KBM-7 (cell line): ENCODE measurements around the gene TAX1BP3.

ENCODE experiments used
- DNase-seq: peaks from one replicate; pipeline ENCODE4 v3.0.0-alpha.2; 2015
- in situ Hi-C: fragments of 300-500 bp; cut with MboI; formaldehyde crosslinking; loops from 2 replicates; pipeline ENCODE4 v1.14.3; 2020; ENCODE audit warnings: low sequenced_read_pairs, low pct_unique_long_range_greater_than_20kb, mixed read lengths

TAX1BP3 gene

DNA sequence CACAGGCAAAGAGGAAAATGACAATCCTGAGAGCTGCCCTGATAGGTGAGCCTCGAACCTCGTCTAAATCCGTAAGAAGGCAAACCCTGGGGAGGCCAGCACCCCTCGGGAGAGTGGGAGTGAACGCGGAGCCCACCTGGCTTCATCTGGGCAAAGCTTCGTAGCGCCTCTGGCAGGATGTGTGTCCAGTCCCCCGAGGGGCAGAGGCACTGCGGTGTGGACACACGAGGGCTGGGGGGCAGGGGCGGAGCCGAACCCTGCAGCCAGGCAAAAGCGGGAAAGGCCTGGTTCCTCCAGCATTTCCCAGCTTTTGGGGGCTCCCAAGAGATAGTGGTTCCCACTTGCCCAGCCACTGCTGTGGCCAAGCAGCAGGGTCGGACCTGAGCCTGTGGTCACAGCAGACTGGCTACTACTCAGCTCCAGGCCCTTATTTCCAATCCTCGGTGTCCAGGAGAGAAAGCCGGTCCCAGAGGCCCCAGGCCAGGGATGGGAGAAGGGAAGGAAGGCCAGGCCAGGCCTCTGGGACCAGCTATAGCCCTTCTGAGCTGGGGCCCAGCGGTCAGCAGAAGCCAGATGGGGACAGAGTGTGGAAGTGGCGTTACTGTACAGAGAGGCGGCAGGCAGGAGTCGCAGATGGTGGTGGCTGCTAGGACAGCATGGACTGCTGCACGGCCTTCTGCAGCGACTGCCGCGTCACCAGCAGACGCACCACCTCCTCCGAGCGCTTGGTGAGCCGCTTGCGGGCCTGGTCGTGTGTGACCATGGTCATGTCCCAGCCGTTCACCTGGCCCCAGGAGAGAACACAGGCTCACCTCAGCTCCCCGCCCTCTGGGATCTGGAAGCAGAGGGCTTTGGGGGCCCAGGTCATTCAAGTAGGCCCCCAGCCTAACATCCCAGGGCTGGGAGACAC lies 5.0 kb downstream of the TAX1BP3 start:
- in situ Hi-C loops, result loop anchor here (25.0 kb wide), 1 partner anchor 626 kb away; no protein-coding TSS in a partner anchor

DNA sequence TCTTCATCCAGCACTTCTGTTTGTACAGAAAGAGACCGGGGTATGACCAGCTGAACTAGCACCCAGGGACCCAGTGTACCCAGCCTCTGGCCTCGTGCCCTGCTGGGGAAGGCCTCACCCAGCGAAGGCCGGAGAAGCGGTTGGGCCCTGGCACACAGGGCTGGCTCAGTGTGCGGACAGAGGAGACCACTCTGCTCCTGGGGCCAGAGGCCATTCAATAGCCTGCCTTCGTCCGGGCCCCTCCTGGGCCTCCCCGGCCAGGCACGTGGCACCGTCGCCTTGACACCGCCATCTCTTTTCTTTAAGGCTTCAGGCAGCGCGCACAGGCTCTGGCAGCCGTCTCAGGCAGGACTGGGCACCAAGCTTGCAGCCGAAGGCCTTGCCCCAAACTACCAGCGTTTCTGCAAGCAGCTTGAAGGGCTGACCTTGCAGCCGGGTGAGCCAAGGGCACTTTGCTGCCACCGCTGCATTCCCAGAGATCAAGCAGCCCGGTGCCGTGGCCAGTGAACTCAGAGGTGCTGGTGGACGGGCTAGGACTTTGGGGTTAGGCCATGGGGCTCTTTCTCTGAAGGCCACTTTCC lies 8.0 kb downstream of the TAX1BP3 start:
- in situ Hi-C loops, result loop anchor here (25.0 kb wide), 1 partner anchor 623 kb away; no protein-coding TSS in a partner anchor
- no peak for DNase-seq

More for the DNA sequence above, 5.0 kb downstream of the TAX1BP3 start:
- DNase-seq, result no peak

DNA sequence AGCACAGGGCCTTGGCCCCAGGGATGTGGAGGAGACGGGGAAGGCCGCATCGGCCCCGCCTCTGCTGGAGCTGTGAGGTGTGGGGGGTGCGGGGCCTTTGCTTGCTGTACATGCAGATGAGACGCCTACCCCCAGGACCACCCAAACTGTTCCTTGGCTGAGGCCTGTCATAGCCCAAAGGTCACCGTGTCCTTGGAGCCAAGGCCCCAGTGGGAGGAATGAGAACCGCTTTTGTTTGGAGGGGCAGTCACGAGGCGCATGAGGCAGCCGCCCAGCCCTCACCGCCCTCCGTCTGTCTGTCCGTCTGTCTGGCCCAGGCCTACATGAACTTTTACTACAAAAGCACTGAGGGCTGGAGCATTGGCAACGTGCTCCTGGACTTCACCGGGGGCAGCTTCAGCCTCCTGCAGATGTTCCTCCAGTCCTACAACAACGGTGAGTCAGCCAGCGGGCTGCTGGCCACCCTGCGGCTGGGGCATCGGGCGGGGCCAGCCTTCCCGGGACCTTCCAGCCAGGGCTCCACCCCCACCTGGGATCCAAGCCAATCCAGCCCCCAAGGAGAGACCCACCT lies 8.8 kb downstream of the TAX1BP3 start:
- DNase-seq, result no peak
- in situ Hi-C loops, result loop anchor here (25.0 kb wide), 1 partner anchor 622 kb away; no protein-coding TSS in a partner anchor

DNA sequence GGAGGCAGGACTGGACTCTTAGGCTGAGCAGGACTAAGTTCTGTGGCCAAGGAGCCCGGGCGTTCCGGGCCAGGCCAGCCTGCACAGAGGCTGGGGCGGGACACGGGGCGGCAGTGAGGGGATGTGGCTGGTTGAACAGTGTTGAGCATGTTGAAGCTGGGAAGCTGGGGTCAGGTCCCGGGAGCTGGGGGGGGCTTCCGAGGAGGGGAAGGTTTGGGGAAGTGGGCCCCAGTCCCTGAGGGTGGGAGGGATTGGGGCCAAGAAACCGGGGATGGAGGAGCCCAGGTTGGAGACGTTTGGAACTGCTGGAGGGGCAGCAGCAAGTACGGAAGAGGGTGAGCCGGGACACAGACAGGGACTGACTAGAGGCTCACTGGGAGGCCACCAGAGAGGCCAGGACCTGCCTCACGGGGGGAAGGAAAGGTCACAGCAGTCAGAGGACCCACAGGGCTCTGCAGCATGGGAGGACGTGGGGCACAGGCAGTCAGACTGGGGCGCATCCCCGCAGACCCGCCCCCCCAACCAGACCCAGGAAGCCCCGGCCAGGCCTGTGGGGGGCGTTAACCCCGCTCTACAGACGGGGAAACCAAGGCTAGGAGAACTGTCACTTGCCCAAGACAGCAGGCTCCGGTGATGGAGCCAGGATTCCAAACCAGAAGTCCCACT lies 9.5 kb downstream of the TAX1BP3 start:
- DNase-seq, result no peak
- in situ Hi-C loops, result loop anchor here (25.0 kb wide), 1 partner anchor 622 kb away; no protein-coding TSS in a partner anchor

DNA sequence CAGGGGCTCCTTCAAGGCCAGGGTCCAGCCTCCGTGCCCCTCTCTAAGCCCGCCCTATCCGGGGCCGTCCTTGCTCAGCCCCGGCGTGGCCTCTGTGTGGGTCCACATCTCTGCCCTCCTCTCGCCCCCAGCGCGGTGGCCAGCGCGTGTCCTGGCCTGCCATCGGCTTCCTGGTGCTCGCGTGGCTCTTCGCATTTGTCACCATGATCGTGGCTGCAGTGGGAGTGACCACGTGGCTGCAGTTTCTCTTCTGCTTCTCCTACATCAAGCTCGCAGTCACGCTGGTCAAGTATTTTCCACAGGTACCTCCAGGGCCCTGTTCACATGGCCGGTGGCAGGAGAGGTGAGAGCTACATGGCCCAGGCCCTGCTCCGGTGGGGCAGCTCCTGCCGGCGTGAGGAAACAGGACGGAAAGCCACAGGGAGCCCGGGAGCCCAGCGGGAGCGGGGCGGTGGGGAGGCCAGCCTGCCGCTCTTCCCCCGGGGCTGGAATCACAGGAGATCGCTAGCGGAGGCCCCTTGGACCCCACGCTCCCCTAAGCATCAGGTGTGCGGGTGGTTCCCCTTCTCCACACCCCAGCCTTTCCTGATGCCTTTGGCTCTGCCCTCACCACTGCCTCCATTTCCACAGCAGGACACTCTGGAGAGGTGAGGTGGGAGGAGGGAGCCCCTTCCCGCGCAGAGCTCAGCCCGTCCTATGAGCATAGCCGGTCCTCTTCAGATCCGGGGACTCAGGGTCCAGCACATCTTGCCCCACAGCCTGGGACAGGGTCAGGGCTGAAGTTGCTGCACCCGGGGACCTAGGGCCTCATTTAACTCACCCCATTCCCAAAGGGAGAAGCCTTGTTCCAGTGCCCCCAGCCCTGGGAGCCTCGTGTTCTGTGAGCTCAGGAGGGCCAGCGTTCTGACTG lies 10.2 kb downstream of the TAX1BP3 start:
- DNase-seq, result no peak
- in situ Hi-C loops, result loop anchor here (25.0 kb wide), 1 partner anchor 621 kb away; no protein-coding TSS in a partner anchor

DNA sequence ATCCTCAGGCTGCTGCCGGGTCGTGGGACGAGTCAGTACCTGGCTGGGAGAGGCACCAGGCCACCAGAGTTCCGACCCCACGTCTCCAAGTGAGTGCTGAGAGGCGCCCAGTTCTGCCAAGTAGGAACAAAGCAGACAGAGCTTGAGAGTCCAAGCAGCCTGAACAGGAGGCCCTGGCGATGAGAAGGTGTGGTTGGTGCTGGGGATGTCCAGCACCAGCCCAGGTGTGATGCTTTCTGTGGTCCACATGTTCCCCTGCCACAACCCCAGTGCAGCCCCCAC lies 10.8 kb downstream of the TAX1BP3 start:
- DNase-seq, result no peak
- in situ Hi-C loops, result loop anchor here (25.0 kb wide), 1 partner anchor 620 kb away; no protein-coding TSS in a partner anchor

DNA sequence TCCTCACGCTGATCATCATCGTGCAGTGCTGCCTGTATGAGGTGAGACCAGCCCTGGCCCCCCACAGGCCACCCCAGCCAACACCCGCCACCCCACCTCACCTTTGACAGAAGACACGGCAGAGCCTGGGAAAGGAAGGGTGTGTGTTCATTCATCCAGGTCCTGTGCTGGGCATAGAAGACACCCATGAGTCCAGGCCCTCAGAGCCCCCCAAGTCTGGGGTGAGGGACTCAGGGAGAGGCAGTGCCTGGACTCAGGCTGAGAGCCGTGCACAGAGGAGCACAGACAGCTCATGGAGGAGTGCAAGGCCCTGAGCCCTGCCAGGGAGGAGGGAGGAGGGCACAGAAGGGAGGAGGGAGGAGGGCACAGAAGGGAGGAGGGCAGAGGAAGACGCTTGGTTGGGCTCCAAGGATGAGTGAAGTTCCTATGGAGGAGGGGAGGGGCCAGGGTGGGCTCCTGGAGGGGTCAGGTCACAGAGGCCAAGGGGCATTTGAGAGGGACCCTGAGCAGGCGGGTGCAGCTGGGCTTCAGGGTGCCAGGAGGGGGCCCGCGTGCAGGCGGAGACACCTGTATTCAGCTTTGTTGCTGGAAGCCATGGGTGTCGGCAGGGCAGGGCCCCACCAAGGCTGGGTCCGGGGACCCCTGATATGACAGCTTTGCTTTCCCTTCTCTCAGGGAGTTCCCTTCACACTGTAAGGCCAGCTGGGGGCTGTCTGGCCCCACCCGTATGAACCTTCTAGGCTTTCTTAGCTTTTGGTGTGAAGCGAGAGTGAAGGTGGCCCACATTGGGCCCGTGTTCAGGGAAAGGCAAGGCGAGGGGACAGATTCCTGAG lies 11.4 kb downstream of the TAX1BP3 start:
- in situ Hi-C loops, result loop anchor here (25.0 kb wide), 1 partner anchor 620 kb away; no protein-coding TSS in a partner anchor
- DNase-seq, result no peak

DNA sequence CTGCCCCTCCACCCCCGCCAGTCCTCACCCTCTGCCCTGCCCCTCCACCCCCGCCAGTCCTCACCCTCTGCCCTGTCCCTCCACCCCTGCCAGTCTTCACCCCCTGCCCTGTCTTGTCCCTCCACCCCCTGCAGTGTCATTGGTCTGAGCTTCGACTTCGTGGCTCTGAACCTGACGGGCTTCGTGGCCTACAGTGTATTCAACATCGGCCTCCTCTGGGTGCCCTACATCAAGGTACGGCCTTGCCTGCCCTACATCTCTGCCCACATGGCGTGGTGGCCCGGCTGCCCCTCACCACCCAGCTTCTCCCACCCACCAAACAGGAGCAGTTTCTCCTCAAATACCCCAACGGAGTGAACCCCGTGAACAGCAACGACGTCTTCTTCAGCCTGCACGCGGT lies 12.0 kb downstream of the TAX1BP3 start:
- no peak for DNase-seq
- in situ Hi-C loops, result loop anchor here (25.0 kb wide), 1 partner anchor 619 kb away; no protein-coding TSS in a partner anchor

DNA sequence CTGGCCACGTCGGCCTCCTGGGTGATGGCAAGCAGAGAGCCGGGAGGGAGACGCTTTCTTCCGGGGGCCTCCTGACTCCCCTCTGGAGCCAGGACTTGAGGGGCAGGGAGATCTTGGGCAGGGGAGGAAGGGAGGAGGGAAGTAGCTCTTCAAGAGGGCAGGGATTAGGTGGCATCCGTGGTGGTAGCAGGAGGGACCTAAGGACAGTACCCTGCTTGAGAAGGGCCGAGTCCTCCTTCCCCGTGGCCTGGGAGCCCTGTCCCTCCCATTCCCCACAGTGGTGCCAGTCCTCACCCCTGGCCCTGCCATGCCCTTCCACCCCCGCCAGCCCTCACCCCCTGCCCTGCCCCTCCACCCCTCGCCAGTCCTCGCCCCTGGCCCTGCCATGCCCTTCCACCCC lies 12.6 kb downstream of the TAX1BP3 start:
- in situ Hi-C loops, result loop anchor here (25.0 kb wide), 1 partner anchor 618 kb away; no protein-coding TSS in a partner anchor
- DNase-seq, result no peak

DNA sequence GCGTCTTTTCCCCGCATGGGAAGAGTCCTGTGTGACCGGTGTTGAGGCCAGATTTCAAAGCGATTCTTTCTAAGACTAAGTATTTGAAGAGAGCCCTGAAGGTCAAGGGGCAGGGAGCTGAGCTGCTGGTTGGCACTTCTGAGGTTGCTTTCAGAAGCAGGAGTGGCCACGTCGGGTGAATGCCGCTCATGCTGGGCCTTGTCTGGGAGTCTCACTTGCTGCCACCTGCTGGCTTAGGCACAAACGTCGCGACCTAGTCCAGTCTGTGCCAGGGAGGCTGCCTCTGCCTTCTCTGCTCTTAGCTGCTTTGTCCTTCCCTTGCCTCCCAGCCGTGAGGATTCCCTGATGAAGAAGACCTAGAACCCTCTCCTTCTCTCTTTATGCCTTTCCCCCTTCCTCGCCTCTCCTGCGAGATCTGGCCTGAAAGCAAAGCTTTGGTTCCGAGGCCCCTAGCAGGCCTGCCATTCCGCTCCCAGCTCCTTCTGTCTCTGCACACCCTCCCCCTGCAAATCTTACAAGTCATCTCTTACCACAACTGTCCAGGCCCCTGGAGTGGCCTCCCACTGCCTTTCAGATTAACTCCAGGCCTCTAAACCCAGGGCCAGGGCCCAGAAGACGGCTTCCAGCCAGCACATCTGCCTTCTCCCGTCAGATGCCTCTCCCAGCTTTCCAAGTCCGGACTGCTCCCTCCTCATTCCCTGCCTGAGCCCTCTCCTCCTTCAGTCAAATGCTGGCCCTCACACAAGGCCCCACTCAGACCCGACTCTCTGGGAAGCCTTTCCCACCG lies 20.4 kb downstream of the TAX1BP3 start:
- peak; percentile 62 for DNase-seq
- in situ Hi-C loops, result no loop called here

DNA sequence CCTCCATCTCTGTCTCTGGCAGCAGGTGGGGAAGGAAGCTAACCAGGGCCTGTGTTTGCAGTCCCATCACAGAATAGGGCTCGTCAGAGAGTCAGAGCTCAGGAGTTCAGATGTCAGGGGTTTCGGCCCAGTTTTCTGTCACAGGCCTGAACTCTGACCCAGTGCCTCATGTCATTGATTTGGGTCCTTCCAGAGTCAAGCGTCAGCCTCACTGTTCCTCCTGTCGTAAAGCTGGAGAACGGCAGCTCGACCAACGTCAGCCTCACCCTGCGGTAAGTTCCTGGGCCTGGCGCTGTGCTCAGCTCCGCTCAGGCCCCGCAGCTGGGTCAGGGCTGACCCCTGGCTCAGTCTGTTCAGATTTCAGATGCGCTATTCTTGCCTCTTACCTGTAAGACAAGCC lies 21.1 kb downstream of the TAX1BP3 start:
- in situ Hi-C loops, result no loop called here
- no peak for DNase-seq

DNA sequence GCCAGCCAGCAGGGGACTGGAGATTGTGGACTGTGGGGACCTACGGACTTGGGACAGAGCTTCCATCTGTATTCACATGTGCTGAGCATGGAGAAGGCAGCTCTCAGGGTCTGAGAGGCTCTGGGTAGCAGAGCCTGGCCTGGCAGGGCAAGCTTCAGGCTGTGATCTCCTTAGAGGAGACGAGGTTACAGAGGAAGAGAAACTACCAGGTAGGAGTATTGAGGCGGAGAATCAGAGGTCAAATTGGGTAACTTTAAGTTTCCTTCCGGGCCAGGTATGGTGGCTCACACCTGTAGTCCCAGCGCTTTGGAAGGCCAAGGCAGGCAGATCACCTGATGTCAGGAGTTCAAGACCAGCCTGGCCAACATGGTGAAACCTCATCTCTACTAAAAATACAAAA lies 23.1 kb downstream of the TAX1BP3 start:
- DNase-seq, result no peak
- in situ Hi-C loops, result no loop called here

DNA sequence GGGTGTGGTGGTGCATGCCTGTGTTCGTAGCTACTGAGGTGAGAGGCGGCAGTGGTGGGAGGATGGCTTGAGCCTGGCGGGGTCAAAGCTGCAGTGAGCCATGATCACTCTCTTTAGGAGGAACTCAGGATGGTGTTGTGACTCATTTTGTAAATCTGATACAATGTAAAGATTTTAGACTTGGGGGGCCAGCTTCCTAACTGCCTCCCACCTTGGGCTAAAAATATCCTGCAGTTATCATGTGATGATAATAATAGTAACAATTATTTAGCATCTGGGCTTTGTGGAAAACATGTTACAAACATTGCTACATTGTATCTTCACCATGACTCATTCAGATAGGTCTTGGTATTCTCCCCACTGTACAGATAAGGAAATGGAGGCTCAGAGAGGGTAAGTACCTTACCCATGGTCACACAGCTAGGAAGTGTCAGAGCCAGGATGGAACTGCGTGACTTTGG lies 24.5 kb downstream of the TAX1BP3 start:
- in situ Hi-C loops, result no loop called here
- DNase-seq, result peak; percentile 28

DNA sequence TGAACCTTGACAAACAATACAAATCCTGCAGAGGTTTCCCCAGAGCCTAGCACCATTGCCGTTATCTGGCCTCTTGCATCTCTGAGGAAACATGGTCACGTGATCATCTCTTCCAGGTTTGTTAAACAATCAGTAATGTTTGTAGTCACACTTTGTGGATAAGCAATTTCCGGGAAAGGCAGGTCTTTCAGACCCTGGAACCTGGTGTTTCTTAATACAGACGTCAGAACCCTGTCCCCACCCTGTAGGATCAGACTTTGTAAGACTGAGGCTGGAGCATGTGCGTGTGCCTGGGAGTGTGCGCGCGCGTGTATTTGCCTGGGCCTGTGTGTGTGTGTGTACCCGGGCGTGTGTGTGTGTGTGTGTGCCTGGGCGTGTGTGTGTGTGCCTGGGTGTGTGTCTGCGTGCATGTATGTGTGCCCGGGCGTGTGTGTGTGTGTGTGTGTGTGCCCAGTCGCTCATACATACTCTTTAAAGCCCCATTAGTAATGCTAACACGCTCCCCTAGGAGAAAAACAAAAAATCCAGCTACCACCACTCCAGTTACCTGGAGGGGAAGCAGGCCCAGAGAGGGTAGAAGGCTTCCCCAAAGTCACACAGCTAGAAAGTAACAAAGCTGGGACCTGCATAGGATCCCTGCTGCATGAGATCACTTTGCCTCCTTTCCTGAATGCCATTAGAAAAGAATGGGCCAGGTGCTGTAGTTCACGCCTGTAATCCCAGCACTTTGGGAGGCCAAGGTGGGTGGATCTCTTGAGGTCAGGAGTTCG lies 26.5 kb downstream of the TAX1BP3 start:
- in situ Hi-C loops, result no loop called here

DNA sequence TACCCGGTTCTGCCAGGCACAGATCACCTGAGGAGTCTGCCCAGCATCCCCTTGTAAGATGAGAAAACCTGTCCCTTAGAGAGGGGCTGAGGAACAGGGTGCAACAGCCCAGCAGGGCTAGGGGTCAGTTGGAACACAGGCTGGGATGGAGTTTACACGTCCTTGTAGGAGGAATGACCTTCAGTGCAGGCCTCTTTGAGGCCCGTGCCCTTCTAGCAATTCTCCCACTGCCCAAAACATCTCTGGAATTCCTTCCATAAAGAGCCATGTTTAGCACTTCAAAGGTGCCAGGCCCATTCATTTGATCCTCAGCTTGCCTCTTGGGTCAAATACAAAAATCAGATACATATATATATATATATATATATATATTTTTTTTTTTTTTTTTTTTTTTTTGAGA lies 27.4 kb downstream of the TAX1BP3 start:
- DNase-seq, result no peak
- in situ Hi-C loops, result no loop called here

More for the DNA sequence above, 26.5 kb downstream of the TAX1BP3 start:
- DNase-seq, result no peak

DNA sequence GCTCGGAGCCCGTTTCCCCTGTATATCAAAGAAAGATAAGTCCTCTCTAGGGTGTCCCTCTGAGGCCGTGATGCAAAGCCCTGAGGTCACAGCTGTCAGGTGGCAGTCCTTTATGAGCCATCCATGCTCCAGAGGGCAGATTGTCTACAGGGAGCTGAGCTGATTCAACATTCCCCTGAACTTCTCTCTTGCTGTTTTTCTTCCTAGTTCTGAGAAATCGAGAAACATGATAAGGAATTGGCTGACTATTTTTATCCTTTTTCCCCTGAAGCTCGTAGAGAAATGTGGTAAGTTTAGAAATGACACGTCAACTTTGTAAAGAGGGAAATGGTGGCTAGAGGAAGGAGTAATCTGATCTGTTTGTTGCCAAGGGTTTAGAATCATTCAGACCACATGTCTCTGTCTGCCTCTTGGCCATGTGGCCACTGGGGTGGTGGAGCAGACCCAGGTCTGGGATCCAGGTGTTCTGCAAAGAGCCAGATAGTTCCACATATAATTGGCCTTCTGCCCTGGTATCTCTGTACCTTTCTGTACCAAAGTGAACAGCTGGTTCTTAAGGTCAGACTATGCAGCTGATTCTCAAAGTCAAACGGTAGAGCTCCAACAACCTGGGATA lies 28.3 kb downstream of the TAX1BP3 start:
- DNase-seq, result peak; percentile 97

More for the DNA sequence above, 28.3 kb downstream of the TAX1BP3 start:
- in situ Hi-C loops, result no loop called here
